HG03378 (cell line): ENCODE measurements around the gene DNAAF5.
"Not testable (repeated sequence)": the region's sequence is repeated elsewhere in the genome, so short reads cannot be mapped to it uniquely, and the experiment has no call there.

ENCODE experiments used
- ATAC-seq: cut with Tn5 transposase; IDR thresholded peaks from one replicate; pipeline ENCODE4 v1.9.1; 2021; ENCODE audit warnings: mild to moderate bottlenecking, moderate library complexity; ENCODE audit not compliant: unreplicated experiment

The DNAAF5 gene

GRCh38 chr7:802500-803242 lies 76.2 kb downstream of the DNAAF5 start:
- ATAC-seq = no peak

DNA sequence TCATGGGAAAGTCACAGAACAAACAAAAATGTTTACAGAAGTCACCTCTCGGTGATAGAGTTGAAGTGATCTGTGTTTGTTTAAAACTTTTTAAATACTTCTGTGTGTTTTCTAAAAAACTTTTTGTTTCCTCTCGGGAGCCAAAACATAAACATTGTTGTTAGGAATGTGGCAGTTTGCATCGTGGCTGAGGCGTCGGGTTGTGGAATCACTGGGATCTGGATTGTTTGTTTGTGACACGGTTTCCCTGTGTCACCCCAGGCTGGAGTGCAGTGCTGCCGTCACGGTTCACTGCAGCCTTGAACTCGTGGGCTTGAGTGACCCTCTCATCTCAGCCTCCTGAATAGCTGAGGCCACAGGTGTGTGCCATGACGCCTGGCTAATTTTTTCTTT lies 76.7 kb downstream of the DNAAF5 start:
- ATAC-seq = no peak

DNA sequence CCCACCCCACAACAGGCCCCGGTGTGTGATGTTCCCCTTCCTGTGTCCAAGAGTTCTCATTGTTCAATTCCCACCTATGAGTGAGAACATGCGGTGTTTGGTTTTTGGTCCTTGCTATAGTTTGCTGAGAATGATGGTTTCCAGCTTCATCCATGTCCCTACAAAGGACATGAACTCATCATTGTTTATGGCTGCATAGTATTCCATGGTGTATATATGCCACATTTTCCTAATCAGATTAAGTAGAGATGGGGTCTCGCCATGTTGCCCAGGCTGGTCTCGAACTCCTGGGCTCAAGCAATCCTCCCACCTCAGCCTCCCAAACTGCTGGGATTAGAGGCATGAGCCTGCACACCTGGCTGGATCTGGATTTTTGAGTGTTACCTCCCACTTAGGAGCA lies 77.3 kb downstream of the DNAAF5 start:
- ATAC-seq = not testable (repeated sequence)

GRCh38 chr7:805261-805660 lies 78.8 kb downstream of the DNAAF5 start:
- no peak for ATAC-seq

DNA sequence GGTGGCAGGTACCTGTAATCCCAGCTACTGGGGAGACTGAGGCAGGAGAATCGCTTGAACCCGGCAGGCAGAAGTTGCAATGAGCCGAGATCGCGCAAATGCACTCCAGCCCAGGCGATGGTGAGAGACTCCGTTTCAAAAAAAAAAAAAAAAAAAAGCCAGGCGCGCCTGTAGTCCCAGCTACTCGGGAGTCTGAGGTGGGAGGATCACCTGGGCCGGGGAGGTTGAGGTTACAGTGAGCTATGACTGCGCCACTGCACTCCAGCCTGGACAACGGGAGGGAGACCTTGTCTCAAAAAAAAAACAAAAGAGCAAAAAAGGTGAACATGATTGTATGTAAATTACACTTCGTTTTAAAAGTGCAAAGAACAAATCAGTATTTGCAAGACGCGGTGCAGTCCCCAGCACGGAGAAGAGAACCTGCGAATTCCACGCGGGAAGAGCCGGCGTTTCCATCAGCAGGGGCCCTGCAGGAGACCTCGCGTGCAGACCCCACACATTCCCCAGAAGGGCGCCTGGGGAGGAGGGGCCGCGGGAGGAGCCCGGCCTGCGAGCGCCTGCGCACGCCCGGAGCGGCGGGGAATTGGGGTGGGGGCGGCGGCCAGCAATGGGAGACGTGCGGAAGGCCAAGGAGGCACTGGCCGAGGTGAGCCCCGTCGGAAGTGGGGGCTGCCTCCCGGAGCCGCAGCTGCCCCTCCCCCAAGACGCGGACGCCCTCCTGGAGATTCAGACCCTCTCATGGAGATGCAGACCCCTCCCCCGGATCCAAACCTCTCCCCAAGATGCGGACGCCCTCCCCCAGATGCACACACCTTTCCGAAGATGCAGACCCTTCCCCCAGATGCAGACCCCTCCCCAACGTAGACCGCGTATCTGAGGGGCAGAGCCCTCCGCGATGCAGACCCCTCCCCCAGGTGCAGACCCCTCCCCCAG lies 89.1 kb downstream of the DNAAF5 start:
- ATAC-seq = no peak

- ATAC-seq = peak; percentile 59
Observed at GRCh38 chr7:816300-816750, 89.8 kb downstream of the DNAAF5 start.

DNA sequence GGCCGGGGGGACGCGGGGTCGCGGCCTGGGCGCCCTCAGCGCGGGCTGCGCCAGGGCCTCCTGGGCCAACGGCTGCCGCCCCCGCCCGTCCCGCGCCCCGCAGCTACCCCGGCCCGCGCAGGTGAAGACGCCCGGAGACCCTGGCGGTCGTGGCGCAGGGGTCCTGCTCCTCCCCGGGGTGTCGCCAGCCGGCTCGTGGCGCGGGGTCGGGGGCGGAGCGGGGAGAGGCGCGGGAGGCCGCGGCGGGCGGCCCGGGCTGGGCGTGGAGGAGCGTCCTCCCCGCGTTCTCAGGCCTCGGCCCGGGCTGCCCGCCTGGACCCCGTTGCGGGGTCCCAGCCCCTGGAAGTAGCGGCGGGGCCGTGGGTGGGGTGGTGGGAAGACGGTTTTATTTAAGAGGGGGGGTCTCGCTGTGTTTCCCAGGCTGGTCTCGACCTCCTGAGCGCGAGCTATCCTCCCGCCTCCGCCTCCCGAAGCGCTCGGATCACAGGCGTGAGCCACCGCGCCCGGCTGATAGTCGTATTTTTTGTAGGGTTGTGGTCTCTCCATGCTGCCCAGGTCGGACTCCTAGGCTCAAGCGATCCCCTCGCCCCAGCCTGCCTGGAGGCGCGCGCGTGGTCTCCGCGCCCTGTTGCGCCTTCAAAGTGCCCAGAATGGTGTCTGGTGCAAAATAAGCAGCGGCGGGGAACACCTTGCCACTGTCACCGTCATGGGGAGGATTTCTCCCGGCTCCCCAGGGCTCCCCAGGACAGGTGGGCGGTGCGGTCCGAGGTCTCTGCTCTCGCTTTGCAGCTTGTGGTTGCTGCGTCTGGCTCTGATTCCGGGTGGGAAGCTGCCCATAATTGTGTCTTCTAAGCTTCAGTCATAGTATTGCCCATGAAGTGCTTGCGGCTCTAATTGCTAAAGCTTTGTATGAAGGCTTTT lies 90.5 kb downstream of the DNAAF5 start:
- no peak for ATAC-seq

GRCh38 chr7:818031-818699 lies 91.7 kb downstream of the DNAAF5 start:
- peak; percentile 31 for ATAC-seq

- no peak for ATAC-seq
Observed at GRCh38 chr7:820341-820740, 93.8 kb downstream of the DNAAF5 start.

DNA sequence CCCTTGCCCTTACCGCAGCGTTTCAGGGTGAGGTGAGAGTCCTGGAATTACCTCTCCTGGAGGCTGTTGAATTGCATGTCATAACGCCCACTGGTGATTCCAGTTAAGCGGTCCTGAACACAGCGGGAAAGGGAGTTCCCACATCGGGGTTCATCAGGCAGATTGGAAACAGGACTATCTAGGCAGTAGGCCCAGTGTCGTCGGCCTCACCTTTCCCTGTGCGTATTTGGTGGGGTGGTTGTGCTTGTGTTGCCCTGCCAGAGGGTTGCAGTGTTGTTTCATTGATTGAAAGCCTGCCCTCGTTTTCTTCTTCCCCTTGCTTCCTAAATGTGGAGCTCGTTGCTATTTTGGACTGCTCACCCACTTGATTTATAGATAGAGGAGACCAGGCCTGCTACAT lies 95.2 kb downstream of the DNAAF5 start:
- no peak for ATAC-seq

- ATAC-seq = no peak
Observed at GRCh38 chr7:822692-823276, 96.3 kb downstream of the DNAAF5 start.

DNA sequence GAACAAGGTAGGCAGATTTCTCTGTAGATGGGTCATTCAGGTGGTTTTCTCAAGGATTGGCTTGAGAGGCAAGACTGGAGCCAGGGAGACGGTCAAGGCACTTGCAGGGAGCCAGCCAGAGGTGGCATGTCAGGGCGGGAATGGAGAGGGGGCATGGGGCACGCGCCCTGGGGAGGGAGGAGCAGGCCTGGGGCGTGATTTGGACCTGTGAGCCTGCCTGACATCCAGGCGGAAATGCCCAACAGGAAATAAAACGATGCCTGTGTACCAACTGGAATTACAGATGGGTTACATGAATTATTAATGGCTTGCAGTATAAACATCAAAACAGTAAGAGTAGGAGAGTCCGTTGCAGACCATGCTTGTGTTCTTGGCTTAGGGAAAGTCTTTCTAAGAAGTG lies 97.2 kb downstream of the DNAAF5 start:
- no peak for ATAC-seq

DNA sequence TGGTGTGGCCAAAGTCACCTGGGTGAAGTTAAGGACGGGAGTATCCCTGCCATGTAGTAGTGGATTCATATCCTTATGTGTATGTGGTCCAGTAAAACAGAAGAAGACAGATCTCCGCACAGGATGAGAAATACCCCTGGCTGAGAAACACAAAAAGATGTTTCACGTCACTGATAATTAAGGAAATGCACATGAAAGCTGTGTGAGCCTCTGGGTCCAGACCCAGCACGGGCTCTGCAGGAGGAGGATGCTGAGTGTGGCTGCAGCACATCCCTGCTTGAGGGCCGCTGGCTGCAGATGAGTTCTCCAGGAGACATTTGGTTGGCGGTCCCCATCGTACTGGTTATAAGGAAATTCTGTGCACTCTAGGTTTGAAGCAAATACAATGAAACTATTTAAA lies 97.6 kb downstream of the DNAAF5 start:
- no peak for ATAC-seq

DNA sequence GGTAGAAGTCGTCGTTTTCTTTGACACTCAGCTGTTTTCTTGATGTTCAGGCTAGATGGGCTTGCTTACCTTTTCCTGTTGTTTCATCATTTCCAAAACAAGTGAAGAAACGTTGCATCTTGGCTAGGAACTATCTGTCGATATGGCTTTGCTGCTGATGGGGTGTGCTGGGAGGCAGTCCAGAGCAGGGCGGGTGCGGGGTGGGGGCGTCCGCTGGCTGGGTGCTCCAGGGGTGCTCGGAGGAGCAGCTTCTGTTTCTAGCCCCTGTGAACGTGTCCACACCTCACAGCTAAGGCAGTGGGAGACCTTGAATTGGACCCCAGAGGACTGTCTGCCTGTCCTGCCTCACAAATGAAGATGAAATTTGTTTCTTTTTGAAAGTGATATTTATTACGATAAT lies 98.2 kb downstream of the DNAAF5 start:
- no peak for ATAC-seq

- ATAC-seq = no peak
Observed at GRCh38 chr7:825386-825785, 98.9 kb downstream of the DNAAF5 start.

GRCh38 chr7:826230-826917 lies 99.9 kb downstream of the DNAAF5 start:
- no peak for ATAC-seq

DNA sequence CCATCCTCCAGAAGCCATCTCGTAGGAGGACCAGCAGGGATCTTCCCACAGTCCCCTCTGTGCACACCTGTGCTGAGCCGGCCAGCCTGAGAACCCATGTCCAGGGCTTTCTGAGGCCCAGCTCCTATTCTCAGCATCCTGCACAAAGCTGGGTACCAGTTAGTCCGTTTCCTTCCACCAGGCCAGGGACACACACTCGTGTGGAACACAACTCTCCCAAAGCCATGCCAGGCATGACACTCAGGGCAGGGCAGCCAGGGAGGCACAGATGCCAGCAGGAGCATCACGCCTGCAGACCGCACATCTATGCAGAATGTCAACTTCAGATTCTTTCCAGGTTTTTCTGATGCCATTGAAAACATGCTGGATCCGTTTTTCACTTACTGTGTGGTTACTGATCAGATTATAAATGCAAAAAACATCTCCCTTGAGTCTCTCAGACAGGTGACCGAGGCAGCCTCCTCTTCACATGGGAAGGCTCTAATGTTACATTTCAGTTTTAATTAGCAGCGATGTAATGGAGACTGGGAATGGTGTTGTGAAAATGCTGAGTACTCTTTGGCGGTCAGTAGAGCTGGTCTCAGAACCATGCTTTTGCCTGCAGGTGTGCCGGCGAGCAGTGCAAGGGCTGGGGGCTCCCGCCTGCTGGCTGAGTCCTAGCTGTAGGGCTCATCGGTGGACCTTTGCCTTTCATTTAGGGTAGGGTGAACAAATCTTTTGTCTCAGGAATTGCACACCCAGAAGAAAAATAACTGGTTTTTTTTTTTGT lies 102.5 kb downstream of the DNAAF5 start:
- no peak for ATAC-seq

DNA sequence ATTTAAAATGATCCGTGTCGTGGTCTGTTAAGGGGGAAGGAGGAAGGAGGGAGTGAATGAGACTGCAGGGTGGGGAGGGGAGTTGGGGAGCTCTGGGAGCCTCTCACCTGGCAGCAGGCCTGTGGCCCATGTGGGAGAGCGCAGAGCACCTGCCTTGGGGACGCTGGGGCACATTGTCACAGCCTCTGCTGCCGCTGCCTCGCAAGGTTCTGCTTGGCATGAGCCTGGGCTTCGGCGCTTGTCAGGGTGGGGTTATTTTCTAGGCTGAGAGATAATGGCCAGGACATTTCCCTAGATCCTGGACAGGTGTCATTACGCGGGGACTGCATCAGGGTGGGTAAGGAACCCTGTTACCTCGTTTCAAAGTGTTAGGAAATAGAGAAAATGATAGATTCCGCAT lies 103.6 kb downstream of the DNAAF5 start:
- no peak for ATAC-seq
